GM19035 (cell line): ENCODE data around the gene IL13.
"Not testable (repeated sequence)": the region's sequence is repeated elsewhere in the genome, so short reads cannot be mapped to it uniquely, and the experiment has no call there.

ENCODE experiments used
- ATAC-seq: cut with Tn5 transposase; IDR thresholded peaks from one replicate; pipeline ENCODE4 v1.9.1; 2021; ENCODE audit not compliant: unreplicated experiment

Gene IL13

DNA sequence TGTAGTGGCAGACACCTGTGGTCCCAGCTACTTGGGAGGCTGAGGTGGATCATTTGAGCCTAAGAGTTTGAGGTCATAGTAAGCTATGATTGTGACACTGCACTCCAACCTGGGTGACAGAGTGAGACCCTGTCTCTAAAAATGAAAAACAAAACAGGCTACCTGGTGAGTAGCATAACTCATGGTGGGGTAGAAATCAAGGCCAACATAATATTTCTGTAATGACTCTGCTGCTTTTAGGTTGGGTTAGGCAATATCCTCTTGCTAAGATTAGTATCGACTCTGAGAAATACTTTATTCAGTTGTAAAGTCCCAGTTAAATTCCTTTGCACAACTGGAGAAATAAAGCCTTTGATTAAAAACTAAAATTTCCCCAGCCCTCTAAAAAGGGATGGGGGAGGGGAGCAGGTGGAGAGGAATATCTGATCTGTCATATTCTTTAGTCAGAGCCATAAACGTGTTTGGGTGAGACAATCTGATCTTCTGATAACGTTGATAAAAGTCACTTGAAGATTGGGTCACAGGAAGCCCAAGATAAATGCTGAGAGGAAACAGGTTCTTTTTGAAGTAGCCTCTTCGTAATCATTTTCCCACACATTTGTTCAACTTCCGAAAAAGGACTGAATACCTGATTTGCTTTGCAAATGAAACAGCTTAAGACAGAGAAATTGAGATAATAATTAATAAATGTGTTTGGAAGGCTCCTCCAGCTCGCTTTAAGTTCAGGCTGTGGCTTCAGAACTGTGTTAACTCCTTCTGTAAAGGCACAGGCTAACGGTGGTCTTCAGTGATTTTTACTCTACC lies 30.8 kb downstream of the IL13 start:
- no peak for ATAC-seq

DNA sequence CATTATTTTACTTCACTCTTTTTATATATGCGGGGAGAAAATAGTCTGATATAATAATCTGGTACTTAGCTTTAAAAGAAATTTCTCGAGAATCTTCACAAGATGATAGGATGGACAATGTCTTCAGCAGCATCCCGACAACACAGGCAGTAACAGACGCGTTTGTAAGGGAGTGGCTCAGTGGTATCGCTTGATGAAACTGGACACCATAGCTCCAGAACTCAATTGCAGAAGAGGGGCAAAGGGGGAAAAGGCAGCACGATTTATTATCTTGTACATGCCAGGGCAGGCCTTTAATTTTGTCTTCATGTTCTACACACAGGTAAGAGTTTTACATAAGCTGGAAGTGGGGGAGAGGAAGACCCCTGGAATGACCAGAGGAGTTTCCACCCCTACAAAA lies 31.5 kb downstream of the IL13 start:
- no peak for ATAC-seq

DNA sequence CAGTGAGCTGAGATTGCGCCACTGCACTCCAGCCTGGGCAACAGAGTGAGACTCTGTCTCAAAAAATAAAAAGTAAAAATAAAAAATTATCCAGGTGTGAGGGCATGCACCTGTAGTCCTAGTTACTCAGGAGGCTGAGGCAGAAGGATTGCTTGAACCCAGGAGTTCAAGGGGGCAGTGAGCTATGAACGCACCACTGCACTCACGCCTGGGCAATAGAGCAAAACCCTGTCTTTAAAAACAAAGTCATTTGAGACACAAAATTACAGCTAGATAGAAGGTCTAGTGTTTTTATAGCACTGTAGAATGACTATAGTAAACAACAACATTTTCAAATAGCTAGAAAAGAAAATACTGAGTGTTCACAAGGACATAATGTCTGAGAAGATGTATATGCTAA lies 32.2 kb downstream of the IL13 start:
- ATAC-seq, result no peak

DNA sequence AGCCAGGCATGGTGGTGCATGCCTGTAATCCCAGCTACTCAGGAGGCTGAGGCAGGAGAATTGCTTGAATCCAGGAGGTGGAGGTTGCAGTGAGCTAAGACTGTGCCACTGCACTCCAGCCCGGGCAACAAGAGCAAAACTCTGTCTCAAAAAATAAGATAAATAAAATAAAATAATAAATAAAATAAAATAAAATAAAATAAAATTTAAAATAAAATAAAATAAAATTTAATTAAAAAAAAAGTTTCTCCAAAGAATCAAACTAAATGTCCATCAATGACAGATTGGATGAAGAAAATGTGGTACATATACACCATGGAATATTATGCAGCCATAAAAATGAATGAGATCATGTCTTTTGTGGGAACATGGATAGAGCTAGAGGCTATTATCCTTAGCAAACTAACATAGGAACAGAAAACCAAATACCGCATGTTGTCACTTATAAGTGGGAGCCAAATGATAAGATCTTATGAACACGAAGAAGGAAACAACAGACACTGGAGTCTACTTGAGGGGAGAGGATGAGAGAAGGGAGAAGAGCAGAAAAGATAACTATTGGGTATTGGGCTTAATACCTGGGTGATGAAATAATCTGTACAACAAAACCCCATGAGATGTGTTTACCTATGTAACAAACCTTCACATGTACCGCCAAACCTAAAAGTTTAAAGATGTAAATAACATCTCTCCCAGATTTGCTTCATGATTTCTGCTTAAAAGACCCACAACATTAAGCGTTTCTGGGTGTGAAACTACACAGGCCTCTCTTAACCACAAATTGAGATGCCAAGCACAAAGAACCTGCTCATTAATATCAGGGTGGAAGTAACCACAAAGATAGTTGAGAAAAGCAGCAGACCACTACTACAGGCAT lies 34.0 kb downstream of the IL13 start:
- not testable (repeated sequence) for ATAC-seq

DNA sequence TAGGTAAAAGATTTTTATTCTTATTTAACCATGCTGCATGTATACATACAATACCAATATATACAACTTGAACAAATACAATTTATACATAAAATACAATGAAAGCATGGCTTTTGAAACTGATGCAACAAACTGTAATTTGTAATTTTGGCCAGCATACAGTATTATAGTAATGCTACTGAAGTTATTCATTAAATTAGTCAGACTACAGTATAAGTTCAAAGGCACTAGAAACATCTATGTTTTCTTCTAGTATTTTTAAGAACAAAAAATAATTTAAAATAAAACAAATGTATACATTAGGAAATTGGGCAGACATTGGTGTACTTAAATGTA lies 34.6 kb downstream of the IL13 start:
- no peak for ATAC-seq

DNA sequence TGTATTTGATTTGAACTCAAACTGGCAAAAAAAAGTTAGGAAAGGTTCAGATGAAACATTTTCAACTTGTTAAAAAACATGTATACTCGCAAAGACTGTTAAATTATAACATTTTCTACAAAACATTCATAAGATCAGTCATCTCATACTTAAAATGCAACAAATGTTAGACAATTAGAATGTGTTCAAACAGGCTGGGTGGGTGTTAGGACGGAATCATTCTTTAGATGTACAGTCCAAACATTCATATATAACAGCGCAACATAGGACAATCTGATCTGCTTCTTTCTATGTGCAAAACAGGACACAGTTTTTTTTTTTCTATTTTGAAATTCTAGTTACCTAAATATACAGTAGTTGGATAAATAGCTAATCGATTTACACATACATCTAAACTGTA lies 38.0 kb downstream of the IL13 start:
- no peak for ATAC-seq

DNA sequence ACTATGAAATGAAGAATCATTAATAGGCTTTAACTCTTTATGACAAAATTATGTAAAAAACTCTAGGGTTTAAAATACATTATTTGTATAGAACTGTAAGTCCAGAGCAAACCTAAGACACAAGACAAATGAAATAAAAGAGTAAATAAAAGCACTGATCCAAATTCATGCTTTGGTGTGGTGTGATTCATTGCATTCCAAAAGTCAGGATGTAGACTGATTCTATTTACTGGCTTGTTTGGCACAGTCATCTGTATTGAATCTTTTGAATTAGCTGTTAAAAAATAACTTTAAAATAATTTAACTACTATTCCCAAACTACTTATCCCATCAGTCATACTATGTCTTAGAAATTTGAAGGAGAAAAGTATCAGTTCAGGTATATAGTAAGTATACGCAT lies 46.9 kb downstream of the IL13 start:
- no peak for ATAC-seq

DNA sequence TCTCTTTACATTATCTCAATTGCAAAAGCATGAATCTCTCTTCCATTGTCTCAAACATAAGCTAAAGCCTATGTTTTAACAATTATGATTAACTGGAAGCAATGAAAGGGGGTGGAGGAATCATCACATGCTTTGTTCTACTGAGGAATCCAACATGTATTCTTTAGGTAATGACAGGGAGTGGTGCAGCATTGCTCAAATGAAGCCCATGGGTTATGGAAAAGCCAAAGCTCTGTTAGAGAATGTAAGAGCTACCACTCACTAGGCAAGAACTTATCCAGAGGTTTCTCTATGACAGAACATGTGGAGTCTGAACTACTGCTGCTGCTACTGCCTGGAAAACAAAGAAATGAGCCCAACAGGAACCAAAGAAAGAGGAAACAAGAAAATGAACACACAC lies 50.7 kb downstream of the IL13 start:
- no peak for ATAC-seq
